ENCODE data around the gene GABRD.
"Not testable (repeated sequence)": the region's sequence is repeated elsewhere in the genome, so short reads cannot be mapped to it uniquely, and the experiment has no call there.

The GABRD gene

DNA sequence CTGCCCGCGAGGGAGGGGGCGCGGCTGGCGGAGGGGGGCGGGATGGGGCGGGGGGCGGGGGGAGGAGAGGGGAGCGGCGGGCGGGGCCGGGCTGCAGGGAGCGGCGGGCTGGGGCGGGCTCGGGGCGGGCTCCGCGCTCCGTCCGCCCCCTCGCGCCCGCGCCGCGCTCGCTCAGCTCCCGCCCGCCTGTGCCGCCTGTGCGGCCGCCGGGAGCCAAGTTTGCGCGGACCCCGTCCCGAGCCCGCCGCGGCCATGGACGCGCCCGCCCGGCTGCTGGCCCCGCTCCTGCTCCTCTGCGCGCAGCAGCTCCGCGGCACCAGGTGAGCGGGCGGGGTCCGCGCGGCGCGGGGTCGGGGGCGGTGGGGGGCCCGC lies at the start of gene GABRD:
TSS of gene GABRD (plus strand) at position 174 of the 372 bp plus-strand sequence. CDS start at position 253, 79 bp downstream.
- DNase-seq (ENCODE audit: low spot score), result no peak

GRCh38 chr1:1969505-1969900 lies 49.6 kb upstream of the GABRD start:
- DNase-seq (ENCODE audit: low spot score), result no peak

DNA sequence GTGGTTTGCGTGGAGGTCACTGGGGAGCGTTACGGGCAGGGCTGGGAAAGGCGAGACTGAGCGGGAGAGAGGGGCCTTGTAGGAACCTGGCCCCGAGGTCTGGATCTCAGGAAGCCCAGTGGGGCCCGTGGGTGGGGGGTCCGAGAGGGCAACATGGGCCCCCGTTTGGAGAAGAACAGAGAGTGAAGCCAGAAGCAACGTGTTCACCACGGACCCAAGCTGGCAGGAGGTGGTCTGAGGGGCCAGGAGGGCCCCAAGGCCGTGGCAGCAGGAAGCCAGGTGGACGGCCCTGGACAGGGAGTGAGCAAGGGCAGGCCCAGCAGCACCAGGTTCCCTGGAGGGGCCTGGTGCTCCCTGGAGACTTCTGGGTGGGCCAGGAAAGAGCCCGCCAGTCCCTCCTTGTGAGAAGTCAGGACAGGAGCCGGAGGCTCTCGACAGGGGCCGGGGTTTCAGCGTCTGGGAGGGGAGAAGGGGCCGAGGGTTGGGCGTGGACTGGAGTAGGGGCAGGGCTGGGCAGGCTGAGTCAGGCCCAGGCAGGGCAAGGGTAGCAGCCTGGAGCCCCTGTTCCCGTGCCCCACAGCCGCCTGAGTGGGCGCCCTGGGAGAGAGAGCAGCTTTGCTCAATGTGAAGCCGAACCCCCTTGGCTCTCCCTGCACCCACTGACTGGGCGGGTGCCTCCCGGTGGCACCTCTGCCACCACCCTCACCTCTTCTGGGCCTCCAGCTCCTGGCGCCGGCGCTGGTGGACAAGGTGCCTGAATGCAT lies 49.0 kb upstream of the GABRD start:
- no peak for DNase-seq (ENCODE audit: low spot score)

DNA sequence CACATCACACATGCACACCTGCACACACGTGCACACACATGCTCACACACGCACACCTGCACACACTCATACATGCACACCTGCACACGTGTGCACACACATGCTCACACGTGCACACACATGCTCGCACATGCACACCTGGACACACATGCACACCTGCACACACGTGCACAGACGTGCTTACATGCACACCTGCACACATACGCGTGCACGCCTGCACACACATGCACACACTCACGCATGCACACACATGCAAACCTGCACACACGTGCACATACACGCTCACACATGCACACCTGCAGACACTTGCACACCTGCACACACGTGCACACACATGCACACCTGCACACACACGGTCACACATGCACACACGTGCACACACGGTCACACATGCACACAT lies 48.1 kb upstream of the GABRD start:
- no peak for DNase-seq (ENCODE audit: low spot score)

DNA sequence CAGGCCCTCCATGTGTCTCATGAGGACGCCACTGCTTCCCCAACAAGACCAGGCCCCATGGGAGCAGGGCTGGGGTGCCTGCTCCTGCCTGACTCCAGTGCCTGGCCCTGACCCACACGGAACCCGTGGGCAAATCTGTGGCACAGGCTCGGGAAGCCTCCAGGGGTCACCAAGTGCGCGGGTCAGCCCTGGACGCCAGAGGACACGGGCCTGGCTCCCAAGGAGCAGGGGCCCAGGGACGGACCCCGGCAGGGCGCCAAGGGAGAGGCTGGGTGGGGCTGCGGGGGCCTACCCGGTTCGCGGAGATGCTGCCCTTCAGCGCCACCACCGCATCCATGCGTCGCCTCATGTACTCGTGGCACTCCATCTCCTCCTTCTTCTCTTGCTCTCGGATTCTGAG lies 47.5 kb upstream of the GABRD start:
- DNase-seq (ENCODE audit: low spot score), result no peak

- DNase-seq (ENCODE audit: low spot score), result no peak
Measured at GRCh38 chr1:1972976-1973715, 46.0 kb upstream of the GABRD start.

DNA sequence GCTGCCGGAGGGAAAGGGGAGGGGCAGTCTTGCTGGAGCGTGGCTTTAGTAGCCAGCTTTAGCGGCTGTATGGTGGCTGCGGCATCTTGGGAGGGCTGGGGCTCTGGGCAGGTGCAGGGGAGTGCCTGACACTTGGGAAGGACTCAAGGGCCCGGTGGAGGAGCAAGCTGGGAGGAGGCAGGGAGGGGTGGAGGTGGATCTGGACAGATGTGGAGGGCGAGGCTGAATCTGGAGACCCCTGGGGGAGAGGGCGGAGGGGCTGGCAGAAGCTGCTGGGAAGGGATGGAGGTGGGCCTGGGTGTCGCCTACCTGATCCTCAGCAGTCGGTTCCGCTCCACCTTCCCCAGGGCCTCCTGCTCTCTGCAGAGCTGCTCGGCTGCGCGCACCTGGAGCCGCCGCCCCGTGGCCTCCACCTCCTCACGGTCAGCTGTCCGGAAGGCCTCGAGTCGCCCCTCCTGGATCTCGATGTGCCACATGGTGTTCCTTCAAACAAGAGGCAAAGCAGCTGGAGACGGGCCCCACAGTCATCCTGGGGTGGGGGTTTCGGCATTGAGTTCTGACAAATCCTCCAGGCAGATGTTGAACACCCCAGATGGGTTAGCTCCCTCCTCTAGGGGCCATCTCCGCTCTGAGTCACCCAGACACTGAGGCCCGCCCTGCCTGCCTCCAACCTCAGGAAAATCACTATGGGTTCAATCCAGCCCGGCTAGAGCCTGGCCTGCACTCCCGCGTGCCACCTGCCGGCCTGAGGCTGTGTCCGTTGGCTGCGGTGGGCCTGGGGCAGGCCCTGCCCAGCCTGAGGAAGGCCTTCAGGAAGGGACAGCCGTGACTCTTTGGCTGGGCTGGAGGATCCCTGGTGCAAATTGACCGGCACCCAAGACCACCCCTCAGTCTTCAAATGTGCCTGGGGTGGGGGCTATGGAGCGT lies 45.2 kb upstream of the GABRD start:
- no peak for DNase-seq (ENCODE audit: low spot score)

- no peak for DNase-seq (ENCODE audit: low spot score)
Measured at GRCh38 chr1:1974834-1975233, 44.3 kb upstream of the GABRD start.

GRCh38 chr1:1975535-1975934 lies 43.6 kb upstream of the GABRD start:
- DNase-seq (ENCODE audit: low spot score), result no peak

GRCh38 chr1:1976031-1976430 lies 43.1 kb upstream of the GABRD start:
- no peak for DNase-seq (ENCODE audit: low spot score)

DNA sequence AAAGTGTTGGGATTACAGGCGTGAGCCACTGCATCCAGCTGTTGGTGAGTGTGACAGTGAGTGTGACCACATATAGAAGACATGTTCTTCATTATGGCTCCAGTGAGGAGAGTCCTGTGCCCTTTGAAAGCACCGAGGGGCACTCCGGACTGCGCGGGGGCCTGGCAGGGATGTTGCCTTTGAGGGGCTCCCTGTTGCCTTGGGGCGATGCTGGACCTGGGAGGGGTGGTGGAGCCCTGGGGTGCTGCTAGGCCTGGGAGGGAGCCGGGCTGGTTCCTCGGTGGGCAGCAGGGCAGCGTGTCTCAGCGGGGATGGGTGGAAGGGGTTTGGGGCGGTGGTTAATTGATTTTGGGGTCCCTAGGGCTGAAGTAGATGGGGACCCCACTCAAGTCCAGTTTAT lies 41.0 kb upstream of the GABRD start:
- DNase-seq (ENCODE audit: low spot score), result no peak

- not testable (repeated sequence) for DNase-seq (ENCODE audit: low spot score)
Measured at GRCh38 chr1:1978690-1979481, 40.3 kb upstream of the GABRD start.

GRCh38 chr1:1979482-1980165 lies 39.5 kb upstream of the GABRD start:
- no peak for DNase-seq (ENCODE audit: low spot score)

- DNase-seq (ENCODE audit: low spot score), result no peak
Measured at GRCh38 chr1:1980467-1981141, 38.5 kb upstream of the GABRD start.

GRCh38 chr1:1981142-1981500 lies 38.0 kb upstream of the GABRD start:
- DNase-seq (ENCODE audit: low spot score), result no peak

- DNase-seq (ENCODE audit: low spot score), result not testable (repeated sequence)
Measured at GRCh38 chr1:1981631-1982327, 37.4 kb upstream of the GABRD start.

DNA sequence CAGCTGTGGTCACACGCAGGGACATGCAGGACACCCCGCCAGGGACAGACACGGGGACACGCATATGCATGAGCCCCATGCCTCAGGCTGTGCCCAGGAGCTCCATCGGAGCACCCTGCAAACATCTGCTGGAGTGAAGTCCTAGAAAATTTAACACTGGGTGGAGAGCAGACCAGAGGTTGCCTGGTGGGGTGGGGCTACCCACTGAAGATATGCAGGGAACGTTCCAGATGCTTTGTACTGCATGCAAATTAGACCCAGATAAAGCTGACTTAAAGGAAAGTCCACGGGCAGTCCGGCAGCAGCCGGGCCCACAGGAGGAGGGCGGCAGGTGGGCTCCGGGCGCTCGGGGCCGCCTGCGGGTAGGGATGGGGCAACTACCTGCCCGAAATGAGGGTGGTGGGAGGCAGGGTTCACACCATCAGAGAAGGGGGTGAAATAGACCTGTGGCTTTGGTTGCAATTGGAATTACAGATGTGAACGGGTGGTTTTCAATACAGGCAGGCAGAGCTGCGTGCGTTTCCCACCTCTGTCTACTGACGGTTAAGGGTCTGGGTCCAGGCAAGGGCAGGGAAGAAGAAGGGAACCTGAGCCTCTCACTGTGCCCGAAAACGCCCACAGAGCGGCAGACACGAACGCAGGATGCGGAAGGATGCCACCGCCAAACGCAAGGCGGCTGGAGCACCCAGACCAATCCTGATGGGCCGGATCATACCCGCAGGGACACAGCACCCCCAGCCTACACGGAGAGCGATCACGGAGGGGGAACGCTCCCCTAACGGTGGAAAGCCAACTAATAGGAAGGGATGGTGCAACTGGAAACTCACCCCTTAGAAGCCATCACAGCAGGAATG lies 36.5 kb upstream of the GABRD start:
- DNase-seq (ENCODE audit: low spot score), result no peak

GRCh38 chr1:1984560-1985070 lies 34.5 kb upstream of the GABRD start:
- DNase-seq (ENCODE audit: low spot score), result no peak

All from SW480 (cell line).